ENCODE measurements around the gene C22orf31.

Gene C22orf31

GRCh38 chr22:29080106-29080975, 18.7 kb upstream of the C22orf31 start:
- no peak for DNase-seq

- DNase-seq, result no peak
These were observed 17.7 kb upstream of the C22orf31 start for GRCh38 chr22:29079218-29079901.

- no peak for DNase-seq
These were observed 17.2 kb upstream of the C22orf31 start for GRCh38 chr22:29078869-29079207.

- no peak for DNase-seq
These were observed 16.6 kb upstream of the C22orf31 start for GRCh38 chr22:29078036-29078868.

- no peak for DNase-seq
These were observed 12.7 kb upstream of the C22orf31 start for GRCh38 chr22:29074276-29074772.

GRCh38 chr22:29073618-29074275, 12.1 kb upstream of the C22orf31 start:
- DNase-seq, result no peak

- no peak for DNase-seq
These were observed 11.5 kb upstream of the C22orf31 start, which contains the start of gene KREMEN1 for GRCh38 chr22:29072979-29073617. KREMEN1 (plus strand) TSS chr22:29073035; CDS start chr22:29073131, 96 bp downstream.

GRCh38 chr22:29072193-29072978, 10.8 kb upstream of the C22orf31 start:
- no peak for DNase-seq

- DNase-seq, result no peak
These were observed 9.8 kb upstream of the C22orf31 start for GRCh38 chr22:29071261-29072045.

GRCh38 chr22:29070490-29070889, 8.9 kb upstream of the C22orf31 start:
- DNase-seq, result no peak

GRCh38 chr22:29069463-29069862, 7.8 kb upstream of the C22orf31 start:
- DNase-seq, result no peak

GRCh38 chr22:29065468-29066190, 4.0 kb upstream of the C22orf31 start:
- DNase-seq, result no peak

- DNase-seq, result no peak
These were observed 723 bp upstream of the C22orf31 start for GRCh38 chr22:29062286-29062821.

GRCh38 chr22:29060931-29061330, 700 bp downstream of the C22orf31 start:
- DNase-seq, result no peak

- no peak for DNase-seq
These were observed 1.3 kb downstream of the C22orf31 start for GRCh38 chr22:29060251-29060869.

GRCh38 chr22:29056472-29056871, 5.2 kb downstream of the C22orf31 start:
- no peak for DNase-seq

- DNase-seq, result no peak
These were observed 6.3 kb downstream of the C22orf31 start for GRCh38 chr22:29055192-29055830.

- no peak for DNase-seq
These were observed 7.3 kb downstream of the C22orf31 start for GRCh38 chr22:29054251-29054767.
